Ovary (tissue), 9 donors: ENCODE data around the gene MEIS1. TPM values are rescaled to one million over a fixed set of nuclear protein-coding genes. Genes with fewer than 3 reads are reported as not detected.
A peak's percentile ranks its signal among the peaks of the same experiment; 100 is the strongest.

Experiments used
- DNase-seq, 5 donors: peaks; one replicate each; pipeline ENCODE4 v3.0.0-alpha.2; 2019 to 2020
- H3K27ac ChIP-seq, 2 donors: fragments of 200-600 bp; one replicate each; pipeline versions ENCODE4 v1.5.1 to v1.8.0; 2019 to 2022
- H3K27me3 ChIP-seq: fragments of 200-600 bp; one replicate; pipeline ENCODE4 v1.8.0; 2022
- H3K36me3 ChIP-seq: fragments of 200-600 bp; sonication (generic); one replicate; pipeline ENCODE4 v1.5.1; 2019
- H3K4me1 ChIP-seq: one replicate; pipeline ENCODE4 v1.8.1; 2013; ENCODE audit warnings: mild to moderate bottlenecking, moderate library complexity; ENCODE audit not compliant: insufficient read depth
- H3K4me3 ChIP-seq: fragments of 200-600 bp; sonication (generic); one replicate; pipeline ENCODE4 v1.5.1; 2017
- H3K9me3 ChIP-seq, 2 donors: fragments of 200-600 bp in 1 of 2; sonication (generic) in 1 of 2; one replicate each; pipeline versions ENCODE4 v1.5.1 to v1.8.1; 2013 to 2019; ENCODE audit warnings: mild to moderate bottlenecking in 1 of 2, moderate library complexity in 1 of 2
- CTCF ChIP-seq, 3 donors: fragments of 450-650 bp in 2 of 3; fragments of 200-600 bp in 1 of 3; IDR thresholded peaks; one replicate each; pipeline versions ENCODE4 v1.5.1 to v1.8.0; 2016 to 2022; ENCODE audit warnings: antibody characterized with exemption in 3 of 3, mild to moderate bottlenecking in 1 of 3
- EP300 ChIP-seq: sonication (generic); formaldehyde crosslinking; IDR thresholded peaks from one replicate; pipeline ENCODE4 v1.6.1; 2017; ENCODE audit warnings: antibody characterized with exemption
- POLR2A ChIP-seq: fragments of 450-650 bp; IDR thresholded peaks from one replicate; pipeline ENCODE4 v1.6.1; 2017; ENCODE audit warnings: antibody characterized with exemption, mild to moderate bottlenecking, moderate library complexity
- WGBS, 3 donors: extraction: QIAGEN DNeasy Blood & Tissue Kit in 1 of 3; methylation state at CpG; one replicate each; pipeline versions ENCODE4 v1.1.5 to v1.1.7; 2013 to 2017; 5-methylcytosine and 5-hydroxymethylcytosine counted together
- intact Hi-C, 4 donors: fragments of 100-400 bp; cut with DNase I; formaldehyde crosslinking; loops; one replicate each; pipeline versions ENCODE4 v1.11.0 to v1.15.1; 2022 to 2023
- polyA plus RNA-seq, 2 donors: library from polyadenylated mRNA; stranded (reverse); fragments of 200-250 nt in 1 of 2; fragments of 350-450 nt in 1 of 2; fragmentation: Illumina TruSeq in 1 of 2; extraction: RNeasy Lipid Tissue Mini Kit (QIAGEN cat#74804) in 1 of 2; gene quantifications; one replicate each; pipeline ENCODE4 v1.2.3, GENCODE V29; 2013 to 2014
- total RNA-seq, 7 donors: library from RNA; depleted of rRNA in 2 of 7; stranded (reverse); fragments of >200 nt in 2 of 7; fragmentation: NEBNext Ultra II Directional in 3 of 7; extraction: Animal tissue kit (Norgen Biotek cat#: 25700) in 3 of 7; gene quantifications; one replicate each; pipeline versions ENCODE4 v1.1.0 to v1.2.4, GENCODE V29; 2016 to 2023
- donor health status: DM: no; HTN: no; CAD: no; lungs with moderate emphysema.
- donor health status: DM: no; HTN: no; CAD: no.
- donor health status: Bipolar disorder and iron deficiency.
- donor health status: DM: yes; HTN: yes; CAD: no.
- donor health status: DM: no; HTN: no; CAD: no.
- donor health status: DM: yes; HTN: yes; CAD: no.

MEIS1 gene
- total and polyA plus RNA-seq, 9 donors: 19.4 to 163 (median 80.4) TPM

DNA sequence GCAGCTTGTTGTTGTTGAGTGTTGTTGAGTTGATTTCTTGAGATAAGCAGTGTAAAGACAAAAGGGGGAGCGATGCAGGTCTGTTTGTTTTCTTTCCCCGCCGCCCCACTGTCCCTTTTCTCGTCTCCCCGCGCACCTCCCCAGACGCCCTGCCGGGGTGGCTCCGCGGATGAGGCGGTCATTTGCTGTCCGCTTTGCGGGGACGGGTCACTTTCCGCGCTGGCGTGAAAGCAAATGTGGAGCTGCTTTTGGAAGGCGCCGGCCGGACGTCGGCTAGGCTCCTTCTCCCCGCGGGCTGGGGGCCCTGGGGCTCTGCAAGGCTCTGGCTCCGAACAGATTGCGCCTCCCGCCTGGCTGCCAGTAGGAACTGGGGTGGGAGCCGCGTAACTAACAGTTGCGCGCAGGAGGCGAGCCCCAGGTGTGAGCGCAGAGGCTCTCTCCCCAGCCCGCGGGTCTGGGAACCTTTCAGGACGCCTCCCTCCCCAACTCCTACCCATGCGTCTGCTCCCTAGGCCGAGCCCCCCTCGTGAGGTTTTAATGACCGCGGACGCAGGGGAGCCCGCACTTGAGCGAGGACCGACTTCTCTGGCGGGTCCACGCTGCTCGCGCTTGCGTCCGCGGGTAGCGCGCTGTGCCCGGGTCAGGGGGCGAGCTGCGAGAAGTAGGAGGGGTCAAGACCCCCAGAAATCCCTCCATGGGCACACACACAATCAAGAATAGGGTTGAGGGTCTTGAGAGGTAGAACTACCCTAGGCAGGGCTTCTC is 146.6 kb downstream of the MEIS1 start:
- 2 to 7% (median 5%) methylated on average over 57 of the region's 57 CpGs for WGBS, 3 donors
- H3K4me1 ChIP-seq: peaks cover 3% of the 10 kb centered on the region
- no peaks in the 10 kb centered on the region for H3K9me3 ChIP-seq
- intact Hi-C loops: loop anchor here in 3 of 4 donors (2.0 to 10.0 kb wide), 3 partner anchors 109 to 123 kb away; no protein-coding TSS in a partner anchor
- H3K27ac ChIP-seq: peak overlapping the region; percentile 81 to 99
- TF ChIP-seq POLR2A (no peak), EP300 (no peak), CTCF (IDR thresholded peaks at IDR 0.05) (no peak)
- DNase-seq: peak; percentile 46 to 73 (median 62)
- peak overlapping the region; percentile 50 for H3K4me3 ChIP-seq
- H3K36me3 ChIP-seq: no peaks in the 10 kb centered on the region
- H3K27me3 ChIP-seq: no peaks in the 10 kb centered on the region

- intact Hi-C loops: loop anchor here in 3 of 4 donors (2.0 to 10.0 kb wide), 3 partner anchors 108 to 122 kb away; no protein-coding TSS in a partner anchor
- H3K36me3 ChIP-seq: no peaks in the 10 kb centered on the region
- H3K4me1 ChIP-seq: peaks cover 3% of the 10 kb centered on the region
- DNase-seq: peak in 2 of 5 donors; percentile 26 to 47
- H3K27ac ChIP-seq: peak overlapping the region; percentile 81 to 99
- no peaks in the 10 kb centered on the region for H3K9me3 ChIP-seq
- TF ChIP-seq CTCF (IDR thresholded peaks at IDR 0.05) (no peak), EP300 (no peak), POLR2A (no peak)
- 14 to 52% (median 48%) methylated on average over 36 of the region's 36 CpGs for WGBS, 3 donors
- peak overlapping the region; percentile 50 for H3K4me3 ChIP-seq
- no peaks in the 10 kb centered on the region for H3K27me3 ChIP-seq
Observed at GRCh38 chr2:66582104-66582986, 147.4 kb downstream of the MEIS1 start.

GRCh38 chr2:66582987-66583880 is 148.3 kb downstream of the MEIS1 start:
- Histone ChIP-seq H3K9me3 (no peaks in the 10 kb centered on the region), H3K36me3 (no peaks in the 10 kb centered on the region), H3K4me1 (peaks cover 1% of the 10 kb centered on the region), H3K4me3 (peak overlapping the region; percentile 50), H3K27me3 (no peaks in the 10 kb centered on the region), H3K27ac (peak overlapping the region; percentile 81 to 99)
- intact Hi-C loops: loop anchor here in 3 of 4 donors (2.0 to 10.0 kb wide), 3 partner anchors 108 to 122 kb away; no protein-coding TSS in a partner anchor
- peak in 3 of 5 donors; percentile 26 to 47 (median 35) for DNase-seq
- TF ChIP-seq POLR2A (no peak), EP300 (no peak), CTCF (IDR thresholded peaks at IDR 0.05) (no peak)
- 22 to 62% (median 53%) methylated on average over 26 of the region's 26 CpGs for WGBS, 3 donors
